GM12892 (cell line): ENCODE measurements around the gene HAUS8.

Experiments used
- POLR2A ChIP-seq: IDR thresholded peaks from 2 replicates; pipeline ENCODE4 v1.6.1; 2011; ENCODE audit warnings: low read depth, low read length, control low read depth
- POLR2AphosphoS5 ChIP-seq: IDR thresholded peaks from 2 replicates; pipeline ENCODE4 v1.6.1; 2011; ENCODE audit warnings: low read depth, low read length, control low read depth
- TAF1 ChIP-seq: IDR thresholded peaks from 2 replicates; pipeline ENCODE4 v1.6.1; 2011; ENCODE audit warnings: low read depth, mild to moderate bottlenecking, control low read depth, low read length, borderline replicate concordance

- TF ChIP-seq POLR2AphosphoS5 (no peak), POLR2A (no peak), TAF1 (no peak)
These were observed 63.8 kb downstream of the HAUS8 start for GRCh38 chr19:17011485-17011884.
